Upper lobe of left lung (tissue), 4 donors: ENCODE data around the gene LYPD5.

Source experiments
- EP300 ChIP-seq, 4 donors: sonication (generic); formaldehyde crosslinking; IDR thresholded peaks; one replicate each; pipeline ENCODE4 v1.5.1; 2017; ENCODE audit warnings: antibody characterized with exemption in 4 of 4, control low read depth in 2 of 4
- POLR2A ChIP-seq, 4 donors: fragments of 450-650 bp; IDR thresholded peaks; one replicate each; pipeline ENCODE4 v1.5.1; 2016 to 2017; ENCODE audit warnings: antibody characterized with exemption in 4 of 4, mild to moderate bottlenecking in 2 of 4
- POLR2AphosphoS5 ChIP-seq, 2 donors: sonication (generic); formaldehyde crosslinking; IDR thresholded peaks; one replicate each; pipeline ENCODE4 v1.5.1; 2017; ENCODE audit warnings: antibody characterized with exemption in 2 of 2
- TF ChIP-seq, protein P1 (sequence below), 6 experiments: fragments of 450-650 bp in 4 of 6; fragments of 200-600 bp in 2 of 6; sonication (generic) in 2 of 6; IDR thresholded peaks; one replicate each; pipeline ENCODE4 v1.5.1; 2016 to 2019; ENCODE audit warnings: antibody characterized with exemption in 6 of 6

DNA sequence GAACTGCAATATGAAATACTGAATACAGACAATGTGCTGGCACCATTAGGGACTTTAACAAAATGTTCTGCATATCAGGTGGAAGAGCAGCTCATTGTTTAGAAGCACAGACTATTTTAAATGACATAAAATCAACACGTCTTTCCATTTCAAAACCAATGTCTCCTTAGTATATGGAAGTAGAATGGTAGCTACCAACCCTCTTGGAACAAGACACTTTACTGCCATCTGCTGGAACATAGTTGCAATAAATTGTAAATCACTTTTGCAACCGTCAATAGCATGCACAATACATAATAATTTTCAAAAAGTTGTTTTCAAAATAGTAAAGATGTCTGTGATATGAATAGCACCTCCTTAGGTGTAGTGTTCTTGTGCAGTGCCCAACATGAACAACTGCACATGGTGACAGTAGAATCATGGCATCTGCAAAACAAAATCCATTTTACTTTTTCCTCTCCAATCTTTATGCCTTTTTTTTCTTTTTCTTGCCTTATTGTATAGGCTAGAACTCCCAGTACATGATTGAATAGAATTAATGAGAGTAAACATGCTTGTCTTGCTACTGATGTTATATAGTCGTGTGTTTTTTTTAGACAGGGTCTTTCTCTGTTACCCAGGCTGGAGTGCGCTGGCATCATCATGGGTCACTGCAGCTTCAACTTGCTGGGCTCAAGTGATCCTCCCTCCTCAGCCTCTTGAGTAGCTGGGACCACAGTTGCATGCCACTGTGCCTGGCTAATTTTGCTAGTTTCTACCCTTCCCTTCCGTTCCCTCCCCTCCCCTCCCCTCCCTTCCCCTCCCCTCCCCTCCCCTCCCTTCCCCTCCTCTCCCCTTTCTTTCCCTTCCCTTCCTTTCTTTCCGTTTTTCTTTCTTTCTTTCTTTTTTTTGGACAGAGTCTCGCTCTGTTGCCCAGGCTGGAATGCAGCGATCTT, 7.8 kb upstream of the LYPD5 start:
- TF ChIP-seq, protein P1, sequence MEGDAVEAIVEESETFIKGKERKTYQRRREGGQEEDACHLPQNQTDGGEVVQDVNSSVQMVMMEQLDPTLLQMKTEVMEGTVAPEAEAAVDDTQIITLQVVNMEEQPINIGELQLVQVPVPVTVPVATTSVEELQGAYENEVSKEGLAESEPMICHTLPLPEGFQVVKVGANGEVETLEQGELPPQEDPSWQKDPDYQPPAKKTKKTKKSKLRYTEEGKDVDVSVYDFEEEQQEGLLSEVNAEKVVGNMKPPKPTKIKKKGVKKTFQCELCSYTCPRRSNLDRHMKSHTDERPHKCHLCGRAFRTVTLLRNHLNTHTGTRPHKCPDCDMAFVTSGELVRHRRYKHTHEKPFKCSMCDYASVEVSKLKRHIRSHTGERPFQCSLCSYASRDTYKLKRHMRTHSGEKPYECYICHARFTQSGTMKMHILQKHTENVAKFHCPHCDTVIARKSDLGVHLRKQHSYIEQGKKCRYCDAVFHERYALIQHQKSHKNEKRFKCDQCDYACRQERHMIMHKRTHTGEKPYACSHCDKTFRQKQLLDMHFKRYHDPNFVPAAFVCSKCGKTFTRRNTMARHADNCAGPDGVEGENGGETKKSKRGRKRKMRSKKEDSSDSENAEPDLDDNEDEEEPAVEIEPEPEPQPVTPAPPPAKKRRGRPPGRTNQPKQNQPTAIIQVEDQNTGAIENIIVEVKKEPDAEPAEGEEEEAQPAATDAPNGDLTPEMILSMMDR (IDR thresholded peaks at IDR 0.05): peak; percentile 31 to 60 (median 43)
- TF ChIP-seq POLR2A (IDR thresholded peaks at IDR 0.05) (no peak), POLR2AphosphoS5 (IDR thresholded peaks at IDR 0.05) (no peak), EP300 (IDR thresholded peaks at IDR 0.05) (no peak)
